Measurements from ENCODE around the gene PIEZO2. TPM values are rescaled to one million over a fixed set of nuclear protein-coding genes. Genes with fewer than 3 reads are reported as not detected.

The PIEZO2 gene
- total RNA-seq, 3 donors from 2014 or later = 1.9 to 26.2 (median 11.4) TPM

- TF ChIP-seq POLR2A (IDR thresholded peaks at IDR 0.05) (no peak), POLR2AphosphoS5 (IDR thresholded peaks at IDR 0.05) (no peak), CTCF (IDR thresholded peaks at IDR 0.05) (no peak)
- H3K4me3 ChIP-seq = no peak overlapping the region
- no peak for DNase-seq (ENCODE audit: low spot score in 2 of 2)
- no peaks in the 10 kb centered on the region for H3K27me3 ChIP-seq
- no peaks in the 10 kb centered on the region for H3K36me3 ChIP-seq
- no peaks in the 10 kb centered on the region for H3K9me3 ChIP-seq
- no peak overlapping the region for H3K27ac ChIP-seq
- intact Hi-C loops (cut with DNase I; ENCODE audit: low total_unique reads) = no loop called here
- no peaks in the 10 kb centered on the region for H3K4me1 ChIP-seq
These were observed 355.5 kb downstream of the PIEZO2 start for GRCh38 chr18:10793730-10794370.

- intact Hi-C loops (cut with DNase I; ENCODE audit: low total_unique reads) = no loop called here
- Histone ChIP-seq H3K27ac (no peak overlapping the region), H3K9me3 (no peaks in the 10 kb centered on the region), H3K4me1 (no peaks in the 10 kb centered on the region), H3K4me3 (no peak overlapping the region), H3K36me3 (no peaks in the 10 kb centered on the region), H3K27me3 (no peaks in the 10 kb centered on the region)
- no peak for DNase-seq (ENCODE audit: low spot score in 2 of 2)
- TF ChIP-seq CTCF (IDR thresholded peaks at IDR 0.05) = no peak
- no peak for TF ChIP-seq POLR2AphosphoS5 (IDR thresholded peaks at IDR 0.05)
- TF ChIP-seq POLR2A (IDR thresholded peaks at IDR 0.05) = no peak
These were observed 357.2 kb downstream of the PIEZO2 start for GRCh38 chr18:10792181-10792580.

GRCh38 chr18:10791169-10791831, 358.1 kb downstream of the PIEZO2 start:
- DNase-seq (ENCODE audit: low spot score in 2 of 2) = no peak
- Histone ChIP-seq H3K36me3 (no peaks in the 10 kb centered on the region), H3K27ac (no peak overlapping the region), H3K27me3 (no peaks in the 10 kb centered on the region), H3K4me1 (no peaks in the 10 kb centered on the region), H3K9me3 (no peaks in the 10 kb centered on the region), H3K4me3 (no peak overlapping the region)
- no peak for TF ChIP-seq CTCF (IDR thresholded peaks at IDR 0.05)
- no peak for TF ChIP-seq POLR2A (IDR thresholded peaks at IDR 0.05)
- TF ChIP-seq POLR2AphosphoS5 (IDR thresholded peaks at IDR 0.05) = no peak
- intact Hi-C loops (cut with DNase I; ENCODE audit: low total_unique reads) = no loop called here

GRCh38 chr18:10789180-10789579, 360.2 kb downstream of the PIEZO2 start:
- TF ChIP-seq POLR2A (IDR thresholded peaks at IDR 0.05) (no peak), CTCF (IDR thresholded peaks at IDR 0.05) (no peak), POLR2AphosphoS5 (IDR thresholded peaks at IDR 0.05) (no peak)
- no peak overlapping the region for H3K4me3 ChIP-seq
- intact Hi-C loops (cut with DNase I; ENCODE audit: low total_unique reads) = no loop called here
- no peak for DNase-seq (ENCODE audit: low spot score in 2 of 2)
- H3K27me3 ChIP-seq = no peaks in the 10 kb centered on the region
- H3K36me3 ChIP-seq = no peaks in the 10 kb centered on the region
- H3K9me3 ChIP-seq = no peaks in the 10 kb centered on the region
- no peak overlapping the region for H3K27ac ChIP-seq
- H3K4me1 ChIP-seq = no peaks in the 10 kb centered on the region

GRCh38 chr18:10787293-10787901, 362.0 kb downstream of the PIEZO2 start:
- DNase-seq (ENCODE audit: low spot score in 2 of 2) = no peak
- TF ChIP-seq CTCF (IDR thresholded peaks at IDR 0.05) (peak in 2 of 3 donors; percentile 32 to 36), POLR2A (IDR thresholded peaks at IDR 0.05) (no peak)

More at GRCh38 chr18:10787293-10787901, 362.0 kb downstream of the PIEZO2 start:
- Histone ChIP-seq H3K9me3 (no peaks in the 10 kb centered on the region), H3K4me3 (no peak overlapping the region), H3K27me3 (no peaks in the 10 kb centered on the region), H3K36me3 (no peaks in the 10 kb centered on the region), H3K27ac (no peak overlapping the region), H3K4me1 (no peaks in the 10 kb centered on the region)
- intact Hi-C loops (cut with DNase I; ENCODE audit: low total_unique reads) = no loop called here

Measured in breast epithelium (tissue), 4 donors.